GM18502 (cell line): ENCODE results near the gene PDE4B.
A peak's percentile ranks its signal among the peaks of the same experiment; 100 is the strongest.

Experiments
- ATAC-seq: cut with Tn5 transposase; IDR thresholded peaks from one replicate; pipeline ENCODE4 v1.9.1; 2021; ENCODE audit warnings: mild to moderate bottlenecking; ENCODE audit not compliant: unreplicated experiment, poor library complexity

PDE4B gene

GRCh38 chr1:66271904-66272254 lies 479.2 kb downstream of the PDE4B start:
- no peak for ATAC-seq

- ATAC-seq, result no peak
Measured at GRCh38 chr1:66273656-66274055, 481.0 kb downstream of the PDE4B start.

GRCh38 chr1:66274634-66275033 lies 481.9 kb downstream of the PDE4B start:
- peak; percentile 46 for ATAC-seq

GRCh38 chr1:66275083-66275482 lies 482.4 kb downstream of the PDE4B start:
- no peak for ATAC-seq

- ATAC-seq, result no peak
Measured at GRCh38 chr1:66275601-66276023, 482.9 kb downstream of the PDE4B start.

- ATAC-seq, result peak; percentile 74
Measured at GRCh38 chr1:66276218-66276617, 483.5 kb downstream of the PDE4B start.

GRCh38 chr1:66278260-66279021 lies 485.7 kb downstream of the PDE4B start:
- ATAC-seq, result peak; percentile 20

GRCh38 chr1:66281808-66282207 lies 489.1 kb downstream of the PDE4B start:
- ATAC-seq, result no peak

- peak; percentile 88 for ATAC-seq
Measured at GRCh38 chr1:66282343-66282852, 489.7 kb downstream of the PDE4B start.

GRCh38 chr1:66282891-66283621 lies 490.4 kb downstream of the PDE4B start:
- ATAC-seq, result peak; percentile 2

- ATAC-seq, result peak; percentile 66
Measured at GRCh38 chr1:66283622-66284041, 490.9 kb downstream of the PDE4B start.

- ATAC-seq, result no peak
Measured at GRCh38 chr1:66284746-66285145, 492.1 kb downstream of the PDE4B start.

- ATAC-seq, result no peak
Measured at GRCh38 chr1:66285618-66286270, 493.0 kb downstream of the PDE4B start.

- no peak for ATAC-seq
Measured at GRCh38 chr1:66286307-66286706, 493.6 kb downstream of the PDE4B start.

- ATAC-seq, result no peak
Measured at GRCh38 chr1:66288048-66288447, 495.4 kb downstream of the PDE4B start.

- no peak for ATAC-seq
Measured at GRCh38 chr1:66290761-66291530, 498.3 kb downstream of the PDE4B start.

- no peak for ATAC-seq
Measured at GRCh38 chr1:66291531-66291864, 498.8 kb downstream of the PDE4B start.

- ATAC-seq, result no peak
Measured at GRCh38 chr1:66292305-66292704, 499.6 kb downstream of the PDE4B start.

GRCh38 chr1:66292944-66293343 lies 500.2 kb downstream of the PDE4B start:
- no peak for ATAC-seq

- peak; percentile 46 for ATAC-seq
Measured at GRCh38 chr1:66294707-66295370, 502.1 kb downstream of the PDE4B start.
